NCI-H524 (cell line): ENCODE results near the gene CRY2.
"Not testable (repeated sequence)": the region's sequence is repeated elsewhere in the genome, so short reads cannot be mapped to it uniquely, and the experiment has no call there.

Source experiments
- DNase-seq, 2 experiments: peaks; one replicate each; lab custom pipeline; 2025; lab: John Stamatoyannopoulos, UW

Gene CRY2

GRCh38 chr11:45899448-45900174, 52.3 kb downstream of the CRY2 start:
- peak; percentile 88 to 89 for DNase-seq

- DNase-seq: peak in 1 of 2 experiments; percentile 25
Measured at GRCh38 chr11:45900175-45900800, 53.0 kb downstream of the CRY2 start.

- no peak for DNase-seq
Measured at GRCh38 chr11:45900916-45901617, 53.8 kb downstream of the CRY2 start.

DNA sequence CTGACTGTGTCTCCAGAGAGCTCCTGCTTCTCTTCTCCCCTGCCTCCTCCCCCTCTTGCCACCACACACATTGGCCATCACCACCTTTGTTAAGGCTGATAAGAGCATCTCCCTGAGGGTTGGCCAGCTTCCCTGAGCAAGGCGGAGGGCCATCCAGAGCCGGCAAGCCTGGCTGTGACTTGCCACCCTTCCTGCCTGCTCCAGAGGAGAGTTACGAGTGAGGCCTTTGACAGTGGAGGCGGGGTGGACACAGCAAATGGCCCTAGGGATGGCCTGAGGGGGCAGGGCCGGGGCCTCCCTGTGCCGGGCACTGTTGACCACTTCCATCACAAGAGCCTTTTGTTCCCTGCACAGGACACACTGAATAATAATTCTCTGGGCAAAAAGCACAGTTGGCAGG, 54.4 kb downstream of the CRY2 start:
- no peak for DNase-seq

DNA sequence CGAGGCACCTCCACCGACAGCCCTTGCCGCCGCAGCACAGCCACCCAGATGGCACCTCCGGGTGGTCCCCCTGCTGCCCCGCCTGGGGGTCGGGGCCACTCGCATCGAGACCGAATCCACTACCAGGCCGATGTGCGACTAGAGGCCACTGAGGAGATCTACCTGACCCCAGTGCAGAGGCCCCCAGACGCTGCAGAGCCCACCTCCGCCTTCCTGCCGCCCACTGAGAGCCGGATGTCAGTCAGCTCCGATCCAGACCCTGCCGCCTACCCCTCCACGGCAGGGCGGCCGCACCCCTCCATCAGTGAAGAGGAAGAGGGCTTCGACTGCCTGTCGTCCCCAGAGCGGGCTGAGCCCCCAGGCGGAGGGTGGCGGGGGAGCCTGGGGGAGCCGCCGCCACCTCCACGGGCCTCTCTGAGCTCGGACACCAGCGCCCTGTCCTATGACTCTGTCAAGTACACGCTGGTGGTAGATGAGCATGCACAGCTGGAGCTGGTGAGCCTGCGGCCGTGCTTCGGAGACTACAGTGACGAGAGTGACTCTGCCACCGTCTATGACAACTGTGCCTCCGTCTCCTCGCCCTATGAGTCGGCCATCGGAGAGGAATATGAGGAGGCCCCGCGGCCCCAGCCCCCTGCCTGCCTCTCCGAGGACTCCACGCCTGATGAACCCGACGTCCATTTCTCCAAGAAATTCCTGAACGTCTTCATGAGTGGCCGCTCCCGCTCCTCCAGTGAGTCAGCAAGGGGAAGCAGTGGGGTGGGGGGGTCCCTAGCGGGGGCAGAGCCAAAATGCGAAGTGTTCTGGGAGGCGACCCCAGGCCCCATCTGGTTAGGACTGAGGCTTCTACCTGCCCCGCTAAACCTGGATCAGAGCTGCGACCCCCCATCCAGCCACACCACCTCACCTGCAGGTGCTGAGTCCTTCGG, 55.4 kb downstream of the CRY2 start:
- DNase-seq: no peak

- no peak for DNase-seq
Measured at GRCh38 chr11:45904309-45904915, 57.1 kb downstream of the CRY2 start.

GRCh38 chr11:45905095-45905494, 57.8 kb downstream of the CRY2 start:
- no peak for DNase-seq

DNA sequence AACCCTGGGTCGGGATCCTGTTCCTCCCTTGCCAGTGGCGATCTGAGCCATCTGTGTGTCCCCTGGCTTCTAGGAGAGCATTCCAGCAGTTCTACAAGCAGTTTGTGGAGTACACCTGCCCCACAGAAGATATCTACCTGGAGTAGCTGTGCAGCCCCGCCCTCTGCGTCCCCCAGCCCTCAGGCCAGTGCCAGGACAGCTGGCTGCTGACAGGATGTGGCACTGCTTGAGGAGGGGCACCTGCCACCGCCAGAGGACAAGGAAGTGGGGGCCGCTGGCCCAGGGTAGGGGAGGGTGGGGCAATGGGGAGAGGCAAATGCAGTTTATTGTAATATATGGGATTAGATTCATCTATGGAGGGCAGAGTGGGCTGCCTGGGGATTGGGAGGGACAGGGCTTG, 58.3 kb downstream of the CRY2 start:
- DNase-seq: not testable (repeated sequence)

DNA sequence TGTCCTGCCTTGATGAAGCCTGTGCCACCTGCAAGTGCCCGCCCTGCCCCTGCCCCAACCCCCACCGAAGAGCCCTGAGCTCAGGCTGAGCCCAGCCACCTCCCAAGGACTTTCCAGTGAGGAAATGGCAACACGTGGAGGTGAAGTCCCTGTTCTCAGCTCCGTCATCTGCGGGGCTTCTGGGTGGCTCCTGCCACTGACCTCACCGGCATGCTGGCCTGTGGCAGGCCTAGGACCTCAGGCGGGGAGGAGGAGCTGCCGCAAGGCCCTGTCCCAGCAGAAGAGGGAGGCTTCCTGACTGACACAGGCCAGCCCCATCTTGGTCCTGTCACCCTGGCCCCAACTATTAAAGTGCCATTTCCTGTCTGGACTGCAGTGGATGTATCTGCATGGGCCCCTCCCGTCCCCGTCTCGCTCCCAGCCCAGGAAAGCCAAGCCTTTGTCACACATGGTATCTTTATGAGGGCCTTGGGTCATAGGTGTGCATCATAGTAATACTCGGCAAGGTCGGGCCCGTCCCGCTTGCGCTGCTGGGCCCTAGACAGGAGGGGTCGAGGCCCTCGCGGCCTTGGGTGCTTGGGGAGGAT, 58.9 kb downstream of the CRY2 start:
- DNase-seq: no peak

GRCh38 chr11:45906965-45907611, 59.8 kb downstream of the CRY2 start, which contains the start of gene FREY1:
TSS of gene FREY1 (minus strand) at chr11:45907271. CDS start at chr11:45907245, 26 bp downstream.
- DNase-seq: no peak

GRCh38 chr11:45907911-45908370, 60.7 kb downstream of the CRY2 start:
- no peak for DNase-seq

- no peak for DNase-seq
Measured at GRCh38 chr11:45909594-45910475, 62.6 kb downstream of the CRY2 start.

GRCh38 chr11:45910623-45911022, 63.3 kb downstream of the CRY2 start:
- DNase-seq: no peak

- DNase-seq: no peak
Measured at GRCh38 chr11:45913514-45913913, 66.2 kb downstream of the CRY2 start.

- DNase-seq: no peak
Measured at GRCh38 chr11:45913942-45914635, 66.8 kb downstream of the CRY2 start.

DNA sequence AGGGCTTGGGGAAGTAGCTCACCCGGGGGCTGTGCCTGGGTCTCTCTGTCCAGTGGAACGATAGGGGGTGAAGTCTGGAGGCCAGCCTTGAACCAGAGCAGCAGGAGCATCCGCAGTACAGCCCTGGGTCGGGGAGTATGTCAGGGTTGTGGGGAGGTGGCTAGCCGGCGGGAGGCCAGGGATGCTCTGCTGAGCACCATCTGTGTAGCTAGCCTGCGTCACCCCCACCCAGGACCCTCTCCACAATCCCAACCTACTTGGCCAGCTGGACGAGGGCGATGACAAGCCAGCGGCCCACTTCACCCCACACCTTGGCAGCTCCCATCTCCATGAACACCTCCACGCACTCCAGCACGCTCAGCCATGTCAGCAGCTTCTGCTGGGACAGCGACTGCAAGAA, 68.2 kb downstream of the CRY2 start:
- no peak for DNase-seq

GRCh38 chr11:45917286-45917622, 70.0 kb downstream of the CRY2 start:
- DNase-seq: no peak

- DNase-seq: peak; percentile 96 to 97
Measured at GRCh38 chr11:45917623-45918330, 70.5 kb downstream of the CRY2 start, which contains the start of gene PEX16. TSS of gene PEX16 (minus strand) at chr11:45917877. CDS start at chr11:45917811, 66 bp downstream.
